SKM-1 (cell line): ENCODE results near the gene PDE11A.
A peak's percentile ranks its signal among the peaks of the same experiment; 100 is the strongest.

Source experiments
- DNase-seq: peaks from one replicate; lab custom pipeline; 2025; ENCODE audit not compliant: unreplicated experiment; lab: John Stamatoyannopoulos, UW

Gene PDE11A

DNA sequence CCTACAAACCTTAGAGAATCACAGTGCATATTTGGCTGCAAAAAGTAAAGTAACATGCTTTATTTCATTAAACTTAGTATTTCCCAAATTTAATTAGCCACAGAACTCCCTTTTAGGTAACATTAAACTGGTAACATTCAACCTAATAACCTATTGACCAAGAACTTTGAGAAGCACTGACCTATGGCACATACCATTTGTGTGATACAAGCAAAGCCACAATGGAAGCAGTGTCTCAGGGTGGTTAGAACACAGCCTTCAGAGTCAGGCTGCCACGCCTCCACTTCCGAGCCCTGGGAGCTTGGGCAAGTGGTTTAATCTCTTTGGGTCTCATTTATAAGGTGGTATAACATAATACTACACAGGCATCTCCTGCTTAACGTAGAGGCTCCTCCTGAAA is 301.4 kb downstream of the PDE11A start:
- no peak for DNase-seq

DNA sequence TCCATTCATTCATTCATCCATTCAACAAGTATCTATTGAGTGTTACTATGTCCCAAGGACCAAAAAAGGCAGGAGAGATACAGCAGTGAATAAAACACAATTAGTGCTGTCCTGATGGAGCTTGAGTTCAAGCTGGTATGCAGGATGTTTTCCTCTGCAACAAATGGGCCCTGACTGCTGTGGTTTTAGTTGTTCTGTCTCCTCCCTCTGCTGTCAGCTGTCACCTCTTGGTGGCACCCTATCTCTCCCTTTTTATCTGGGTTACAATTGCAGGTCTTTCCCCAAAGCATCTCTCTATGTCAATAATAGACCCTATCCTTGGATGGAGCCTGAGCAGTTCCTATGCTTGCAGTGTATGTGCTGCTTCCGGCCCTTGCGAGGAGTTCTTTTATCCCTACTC is 304.8 kb downstream of the PDE11A start:
- DNase-seq: no peak

DNA sequence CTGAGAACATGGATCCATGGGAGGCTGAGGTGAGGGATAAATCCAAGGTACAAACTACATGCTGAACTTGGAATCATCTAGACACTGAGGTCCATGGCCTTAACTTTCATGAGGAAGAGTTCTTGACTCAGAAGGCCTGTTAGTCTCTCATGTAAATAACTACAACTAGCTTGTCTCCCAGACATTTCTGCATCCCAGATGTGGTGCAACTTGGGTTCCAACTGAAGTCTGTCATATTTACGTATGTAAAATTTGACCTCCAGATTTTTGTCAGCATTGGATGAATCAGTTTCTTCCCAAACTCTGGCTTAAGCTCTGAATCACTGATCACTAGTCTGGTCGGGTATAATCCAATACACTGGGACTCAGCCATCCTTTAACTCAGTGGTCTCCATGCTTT is 306.9 kb downstream of the PDE11A start:
- DNase-seq: no peak

DNA sequence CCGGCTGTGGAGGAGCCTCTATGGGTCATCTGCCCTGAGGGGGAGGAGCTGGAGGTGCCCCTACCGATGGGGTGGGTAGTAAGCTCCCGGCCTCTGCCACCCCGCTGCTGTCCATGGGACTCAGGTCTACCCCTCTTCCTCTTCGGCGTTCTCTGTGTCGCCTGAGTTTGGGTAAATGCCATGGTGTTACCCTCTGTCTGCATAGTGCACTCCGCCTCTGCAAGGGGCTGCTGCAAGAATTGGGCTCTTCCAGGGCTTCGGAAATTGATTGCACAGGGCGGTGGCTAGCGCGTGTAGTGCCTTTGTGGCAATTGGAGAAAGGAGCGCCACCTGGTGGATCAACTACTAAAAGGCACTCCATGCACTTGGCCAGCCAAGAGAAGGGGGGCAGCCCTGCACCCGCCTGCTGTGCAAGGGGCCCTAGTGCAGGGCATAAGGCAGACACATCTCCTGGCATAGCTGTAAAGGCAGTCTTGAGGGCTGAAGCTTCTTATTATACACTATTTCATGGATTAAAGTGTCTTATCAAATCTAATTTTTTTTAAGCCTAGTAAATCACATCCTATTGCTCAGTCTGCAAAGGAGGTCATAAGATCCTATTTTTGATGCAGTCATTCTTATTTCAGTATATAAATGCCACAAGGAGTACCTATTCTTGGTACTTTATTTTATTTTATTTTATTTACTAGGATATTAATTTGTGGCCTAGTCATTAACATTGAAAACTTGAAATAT is 308.9 kb downstream of the PDE11A start:
- peak; percentile 47 for DNase-seq

DNA sequence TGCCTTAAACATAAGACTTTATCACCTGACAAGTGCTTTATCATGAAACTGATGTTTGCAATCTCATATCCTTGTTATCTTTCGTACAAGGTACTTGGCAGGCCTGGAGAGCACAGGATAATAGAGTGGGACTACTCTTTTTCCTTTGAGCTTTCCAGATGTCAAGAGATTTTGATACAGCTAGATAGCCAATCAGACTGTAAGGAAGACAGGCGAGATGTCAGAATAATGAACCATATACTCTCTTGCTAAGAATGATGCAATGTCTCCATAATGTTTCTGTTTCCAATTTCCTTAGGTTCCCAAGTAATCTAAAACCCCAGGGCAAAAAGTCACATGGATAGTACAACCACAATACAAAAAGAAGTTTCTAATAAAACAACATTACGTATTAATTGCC is 313.1 kb downstream of the PDE11A start:
- no peak for DNase-seq

DNA sequence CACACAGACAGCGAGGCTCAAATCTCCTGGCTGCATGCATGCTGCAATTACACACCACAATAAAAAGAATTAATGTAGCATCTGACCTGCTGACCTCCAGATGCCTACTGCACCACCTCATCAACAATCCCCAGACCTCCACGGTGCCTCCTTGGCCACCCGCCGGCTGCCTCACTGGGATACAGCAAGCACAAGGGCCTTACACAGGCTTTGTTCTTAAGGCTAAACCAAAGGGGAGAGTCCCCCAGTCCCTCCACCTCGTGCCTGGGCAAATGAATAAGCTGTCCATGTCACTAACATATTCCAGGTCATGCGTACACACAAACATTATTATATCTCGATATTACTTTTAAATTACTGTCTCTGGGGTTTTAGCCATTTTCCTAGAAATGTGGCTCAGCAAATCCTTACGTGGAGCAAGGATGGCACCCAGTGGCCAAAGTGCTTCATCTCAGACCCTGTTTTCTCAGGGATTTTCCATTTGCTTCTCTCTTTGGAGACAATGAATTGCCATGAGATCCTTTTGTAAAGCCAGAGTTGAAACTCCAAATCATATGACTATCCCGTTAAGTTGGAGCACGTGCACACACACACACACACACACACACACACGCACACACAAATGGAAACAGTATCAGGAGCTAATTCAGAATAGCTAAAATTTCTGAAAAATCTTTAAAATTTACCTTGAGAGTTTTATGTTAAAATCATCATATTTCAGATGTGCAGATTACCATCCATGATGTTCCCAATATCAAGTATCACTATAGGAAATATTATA is 313.8 kb downstream of the PDE11A start:
- DNase-seq: no peak

DNA sequence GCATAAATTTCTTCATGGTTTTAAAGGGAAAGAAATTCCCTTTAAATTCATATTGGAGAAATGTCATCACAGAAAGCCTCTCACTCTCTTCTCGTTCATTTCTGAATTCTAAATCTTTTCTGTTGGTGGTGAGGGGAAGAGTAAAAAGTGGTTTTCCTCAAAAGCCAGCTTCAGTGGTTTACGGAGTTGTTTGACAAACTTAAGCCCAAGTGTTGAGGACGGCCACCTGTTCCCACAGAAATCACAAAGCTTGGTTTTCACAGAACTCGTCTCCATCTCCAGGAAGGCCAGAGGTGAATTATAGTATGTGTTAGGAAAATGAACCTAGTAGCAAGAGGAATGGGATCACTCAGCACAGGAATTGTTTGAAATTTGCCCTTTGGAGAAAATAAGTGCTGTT is 316.2 kb downstream of the PDE11A start:
- no peak for DNase-seq

DNA sequence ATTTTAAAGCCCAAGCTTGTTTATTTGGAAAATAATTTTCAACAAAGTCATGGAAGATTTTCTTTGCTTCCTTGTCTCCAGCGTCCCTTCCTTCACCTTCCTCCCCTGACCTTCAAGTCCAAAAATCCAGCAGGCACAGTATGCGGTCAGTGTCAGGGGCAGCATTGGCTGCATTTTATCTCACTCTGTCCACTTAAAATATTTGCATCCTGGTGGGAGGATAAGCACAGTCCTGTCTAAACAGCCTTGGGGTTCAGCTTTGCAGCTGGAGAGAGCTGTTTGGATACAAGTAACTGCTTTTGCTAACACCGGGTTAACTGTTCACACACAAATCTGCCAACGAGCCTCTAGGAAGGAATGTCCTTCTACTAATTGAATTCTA is 318.1 kb downstream of the PDE11A start:
- no peak for DNase-seq

DNA sequence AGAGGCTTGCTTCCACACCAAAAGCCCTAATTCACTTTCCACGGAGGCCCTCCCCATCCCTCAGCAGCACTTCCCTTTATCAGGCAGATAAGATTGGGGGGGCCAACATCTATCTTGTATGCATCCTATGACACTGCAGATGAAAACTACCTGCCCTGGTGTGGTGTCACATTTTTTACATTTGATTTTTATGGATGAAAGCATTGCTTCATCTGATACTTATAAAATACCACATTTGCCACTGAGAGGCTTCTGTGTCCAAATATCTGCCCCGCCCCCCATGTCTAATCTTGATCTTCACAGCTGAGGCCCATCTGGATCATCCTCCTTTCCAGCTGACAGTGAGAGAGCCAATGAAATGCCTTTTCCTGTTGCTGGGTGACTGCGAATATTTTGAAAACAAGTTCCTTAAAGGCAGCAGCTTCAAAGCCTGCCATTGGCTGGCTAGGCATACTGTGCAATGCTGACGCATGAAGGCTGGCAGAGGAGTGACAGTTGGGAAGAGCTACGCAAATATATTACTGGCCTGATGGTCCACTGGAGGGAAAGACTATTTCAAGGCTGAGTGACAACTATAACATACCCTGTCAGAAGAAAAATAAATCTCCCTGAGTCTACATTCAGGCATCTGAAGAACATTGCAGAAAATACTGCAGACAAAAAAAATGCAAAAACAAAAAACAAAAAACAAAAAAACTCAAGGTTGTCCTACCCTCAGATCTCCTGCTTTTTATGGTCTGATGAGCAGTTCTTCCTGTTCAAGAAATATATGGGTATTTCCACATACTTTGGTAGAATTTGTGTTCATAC is 318.7 kb downstream of the PDE11A start:
- DNase-seq: no peak

DNA sequence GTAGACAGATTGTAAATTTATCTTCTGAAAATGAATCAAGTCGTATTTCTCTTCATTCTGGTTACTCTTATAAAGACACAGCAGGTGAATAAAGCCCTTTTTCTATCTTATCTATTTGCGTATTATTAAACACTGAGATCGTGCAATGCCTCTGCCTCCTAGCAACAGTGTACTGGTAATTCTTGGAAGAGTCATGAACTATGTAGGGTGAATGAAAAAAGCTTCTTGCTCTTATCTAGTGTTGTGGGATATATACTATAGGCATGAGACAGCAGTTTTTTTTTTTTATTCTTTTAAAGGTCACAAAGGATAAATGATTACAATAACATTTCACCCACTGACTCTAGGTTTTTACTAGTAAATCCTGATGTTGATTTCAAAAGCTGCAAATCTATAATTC is 324.2 kb downstream of the PDE11A start:
- no peak for DNase-seq

DNA sequence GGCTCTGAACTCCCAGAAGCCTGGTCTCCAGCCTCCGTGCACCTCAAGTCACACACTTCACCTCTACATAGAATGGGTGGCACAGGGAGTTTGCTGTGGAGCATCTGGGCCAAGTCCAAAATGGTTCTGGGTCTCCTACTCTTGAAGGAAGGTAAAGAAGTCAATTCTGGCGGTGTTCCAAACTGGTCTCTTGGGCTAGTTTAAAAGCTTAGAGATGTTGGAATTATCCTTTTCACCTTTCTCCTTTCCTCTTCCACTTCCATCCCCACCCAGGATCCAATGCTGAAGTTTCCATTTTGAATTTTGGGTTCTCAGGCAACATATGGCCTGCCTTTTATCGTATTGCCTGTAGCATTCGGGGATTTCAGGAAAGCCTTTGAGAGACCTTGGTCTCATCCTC is 325.2 kb downstream of the PDE11A start:
- DNase-seq: no peak

DNA sequence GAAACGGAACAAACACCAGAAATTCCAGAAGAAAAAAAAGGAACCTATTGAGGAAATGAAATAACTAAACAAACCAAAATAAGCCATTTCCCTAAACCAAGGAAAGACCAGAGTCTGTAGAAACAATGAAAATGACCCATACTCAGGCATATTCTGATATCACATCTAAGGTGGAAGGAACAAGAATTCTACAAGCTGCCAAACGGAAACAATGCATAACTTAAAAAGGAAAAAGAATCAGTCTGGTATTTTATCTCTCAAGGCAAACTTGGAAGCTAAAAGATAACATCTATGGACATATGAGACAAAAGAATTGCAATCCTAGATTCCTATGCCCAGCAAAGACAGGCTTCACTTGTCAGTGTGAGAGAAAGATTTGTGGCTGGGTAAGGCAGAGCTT is 326.2 kb downstream of the PDE11A start:
- no peak for DNase-seq

DNA sequence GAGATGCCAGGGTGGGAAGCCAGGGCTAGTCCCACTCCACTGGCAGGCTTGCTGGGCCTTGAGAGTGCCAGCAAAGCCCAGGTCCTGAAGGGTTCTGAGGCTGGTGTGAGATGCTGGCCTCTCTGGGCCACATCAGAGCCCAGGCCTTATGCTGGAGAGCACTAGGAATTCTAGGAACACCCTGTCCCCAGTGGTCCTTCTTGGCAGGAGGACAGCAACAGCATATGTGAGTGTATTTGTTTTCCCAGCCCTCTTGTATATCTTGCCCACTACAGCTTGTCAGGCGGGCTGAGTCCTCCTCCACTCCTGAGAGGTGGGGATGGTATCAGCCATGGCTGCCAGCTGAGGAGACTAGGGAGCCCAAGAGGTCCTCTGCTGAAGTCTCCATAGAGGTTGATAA is 327.0 kb downstream of the PDE11A start:
- DNase-seq: no peak

DNA sequence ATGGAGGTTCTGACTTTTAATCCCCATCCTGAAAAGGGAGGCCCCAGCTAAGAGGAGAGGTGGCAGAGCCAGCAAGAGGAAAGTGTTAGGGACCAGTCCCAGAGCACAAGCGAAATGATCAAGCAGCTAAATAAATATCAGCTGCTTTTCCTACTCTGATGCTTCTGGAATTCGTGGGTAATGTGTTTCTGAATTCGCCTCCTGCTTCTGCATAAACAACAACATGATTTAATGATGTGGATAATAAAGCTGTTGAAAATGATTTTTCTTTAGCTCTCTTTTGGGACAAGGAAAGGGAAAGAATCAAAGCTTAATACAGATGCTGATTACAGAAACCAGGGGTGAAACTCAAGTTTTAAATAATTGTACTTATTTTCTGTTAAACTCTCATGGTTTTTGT is 329.7 kb downstream of the PDE11A start:
- DNase-seq: no peak

DNA sequence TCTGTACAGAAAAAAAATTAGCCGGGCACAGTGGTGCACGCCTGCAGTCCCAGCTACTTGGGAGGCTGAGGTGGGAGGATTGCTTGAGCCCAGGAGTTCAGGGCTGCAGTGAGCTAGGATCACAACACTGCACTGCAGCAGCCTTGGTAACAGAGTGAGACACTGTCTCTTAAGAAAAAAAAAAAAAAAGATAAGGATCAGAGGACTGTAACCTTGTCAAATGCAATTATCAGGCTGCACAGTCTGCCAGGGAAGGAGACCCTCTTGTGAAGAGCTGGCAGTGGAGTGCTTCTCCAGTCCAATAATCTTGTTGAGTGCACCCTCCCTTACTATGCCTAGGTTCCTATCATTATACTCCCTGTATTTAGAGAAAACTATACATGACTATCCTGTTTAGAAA is 330.7 kb downstream of the PDE11A start:
- no peak for DNase-seq

DNA sequence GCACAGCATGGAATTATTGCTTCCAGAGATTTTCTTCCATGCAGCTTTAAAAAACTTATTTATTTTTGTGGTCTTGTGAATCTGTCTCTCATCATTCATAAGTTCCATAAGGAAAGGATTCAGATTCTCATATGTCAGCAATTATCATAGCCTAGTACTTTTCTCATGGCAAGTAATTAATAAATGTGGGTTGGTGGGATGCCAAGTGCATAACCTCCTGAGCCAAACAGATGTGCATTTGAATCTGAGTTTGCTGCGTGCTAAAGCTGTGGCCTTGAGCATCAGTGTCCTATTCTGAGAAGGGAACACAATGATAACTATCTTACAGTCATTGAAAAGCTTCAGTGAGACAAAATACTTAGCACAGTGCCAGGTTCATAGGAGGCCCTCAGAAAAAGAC is 331.9 kb downstream of the PDE11A start:
- DNase-seq: no peak

DNA sequence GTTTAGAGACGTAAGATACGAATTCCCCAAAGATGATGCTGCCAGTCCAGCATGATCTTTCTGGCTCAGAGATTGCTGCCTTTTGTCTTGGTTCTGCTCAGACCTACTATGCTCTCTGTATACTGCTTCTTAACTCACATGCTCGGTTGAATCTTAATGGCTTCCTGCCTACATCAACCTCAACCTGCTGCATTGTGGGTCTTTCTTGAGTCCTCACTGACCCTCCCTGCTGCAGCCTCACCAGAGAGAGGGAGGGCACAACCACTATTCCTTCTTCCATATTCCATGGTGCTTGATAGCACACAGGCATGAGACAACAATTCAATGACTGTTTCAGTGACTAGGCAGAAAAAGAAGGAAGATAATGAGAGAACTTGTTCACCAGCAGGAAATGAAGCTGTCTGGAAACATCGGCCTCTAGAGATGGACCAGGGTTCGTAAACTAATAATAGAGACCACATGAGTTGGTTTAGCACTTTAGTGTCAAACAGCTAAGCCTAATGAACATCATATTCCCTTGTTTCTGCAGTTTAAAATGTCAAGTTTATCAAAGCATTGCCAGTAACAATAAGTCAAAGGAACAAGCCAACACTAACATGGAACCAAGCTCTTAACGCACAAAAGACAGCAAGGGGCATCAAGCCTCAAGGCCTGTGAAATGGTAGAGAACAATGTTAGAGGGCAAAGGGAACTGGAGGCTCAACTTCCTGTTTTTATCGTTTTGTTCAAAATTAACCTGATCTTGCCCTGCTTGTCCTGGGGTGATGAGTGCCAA is 333.9 kb downstream of the PDE11A start:
- DNase-seq: no peak

DNA sequence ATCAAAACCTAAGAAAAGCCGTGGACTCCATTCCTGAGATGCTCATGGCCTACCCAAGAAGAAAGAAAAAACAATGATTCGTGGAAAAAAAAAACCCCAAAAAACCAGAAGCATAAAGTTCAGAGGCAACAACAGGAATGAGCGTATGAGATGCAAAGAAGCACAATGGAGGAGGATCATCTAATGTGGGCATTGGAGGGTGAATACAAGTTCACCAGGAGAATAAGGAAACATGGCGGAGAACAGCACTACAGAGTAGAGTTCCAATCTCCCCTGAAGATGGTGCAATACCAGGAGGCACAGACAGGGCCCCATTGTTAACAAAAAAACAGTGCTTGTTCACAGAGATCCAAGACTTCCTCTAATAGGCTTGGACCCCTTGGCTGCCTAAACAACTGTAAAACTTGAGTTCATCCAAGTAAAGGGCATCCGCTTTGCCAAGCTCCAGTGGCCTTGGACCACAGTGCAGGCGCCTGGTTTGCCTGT is 337.2 kb downstream of the PDE11A start:
- DNase-seq: no peak

DNA sequence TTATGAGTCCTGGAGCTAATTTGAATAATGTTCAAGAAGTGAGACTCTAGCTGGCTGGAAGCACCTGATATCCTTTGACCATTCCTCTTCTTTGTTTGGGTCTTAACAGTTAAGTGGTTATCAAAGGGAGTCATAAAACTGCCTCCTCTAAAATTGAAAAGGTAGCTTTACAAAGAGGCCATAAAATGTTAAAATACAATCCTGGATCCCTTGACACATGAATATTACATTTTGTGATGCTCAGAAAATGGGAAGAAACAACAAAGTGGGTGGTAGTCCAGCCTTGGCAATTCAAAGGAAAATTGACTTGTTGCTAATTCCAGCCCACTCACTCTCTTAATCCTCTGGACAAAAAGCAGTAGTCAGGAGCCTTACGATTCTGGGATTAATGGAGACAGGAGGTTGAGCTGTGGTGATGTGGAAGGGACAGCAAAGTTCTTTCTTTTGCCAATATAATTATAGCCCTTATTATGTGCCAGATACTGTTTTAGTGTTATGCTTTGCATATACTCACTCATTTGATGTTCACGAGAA is 339.2 kb downstream of the PDE11A start:
- no peak for DNase-seq

DNA sequence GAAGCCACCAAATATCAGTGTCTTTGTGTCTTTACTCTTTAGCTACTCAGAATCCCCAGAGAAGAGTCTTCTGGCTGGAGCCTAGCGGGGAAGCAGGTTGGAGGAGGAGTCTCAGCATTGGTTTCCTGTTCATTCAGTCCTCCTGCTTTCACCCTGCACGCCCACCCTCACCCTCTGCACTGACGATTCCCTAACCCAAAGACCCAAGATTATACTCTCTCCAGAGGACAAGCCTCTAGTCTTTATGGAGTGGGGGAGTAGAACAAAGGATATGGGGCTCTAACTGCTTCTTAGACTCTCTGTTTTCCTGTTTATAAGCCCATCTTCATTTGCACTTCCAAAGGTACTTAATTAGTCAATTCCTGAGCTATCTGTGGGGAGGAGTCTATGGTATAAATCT is 341.2 kb downstream of the PDE11A start:
- DNase-seq: no peak

DNA sequence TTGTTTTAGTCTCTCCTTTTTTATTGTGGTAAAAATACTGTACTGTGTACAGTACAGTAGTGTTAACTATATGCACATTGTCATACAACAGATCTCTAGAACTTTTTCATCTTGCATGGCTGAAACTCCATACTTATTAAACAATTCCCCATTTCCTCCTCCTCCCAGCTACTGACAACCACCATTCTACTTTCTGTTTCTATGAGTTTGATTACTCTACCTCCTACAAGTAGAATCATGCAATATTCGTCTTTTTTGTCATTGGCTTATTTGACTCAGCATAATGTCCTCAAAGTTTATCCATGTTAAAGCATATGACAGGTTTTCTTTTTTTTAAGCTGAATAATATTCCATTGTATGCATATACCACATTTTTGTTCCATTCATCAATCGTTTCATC is 341.8 kb downstream of the PDE11A start:
- DNase-seq: no peak
